ENCODE results near the gene GPR137B.

The GPR137B gene

DNA sequence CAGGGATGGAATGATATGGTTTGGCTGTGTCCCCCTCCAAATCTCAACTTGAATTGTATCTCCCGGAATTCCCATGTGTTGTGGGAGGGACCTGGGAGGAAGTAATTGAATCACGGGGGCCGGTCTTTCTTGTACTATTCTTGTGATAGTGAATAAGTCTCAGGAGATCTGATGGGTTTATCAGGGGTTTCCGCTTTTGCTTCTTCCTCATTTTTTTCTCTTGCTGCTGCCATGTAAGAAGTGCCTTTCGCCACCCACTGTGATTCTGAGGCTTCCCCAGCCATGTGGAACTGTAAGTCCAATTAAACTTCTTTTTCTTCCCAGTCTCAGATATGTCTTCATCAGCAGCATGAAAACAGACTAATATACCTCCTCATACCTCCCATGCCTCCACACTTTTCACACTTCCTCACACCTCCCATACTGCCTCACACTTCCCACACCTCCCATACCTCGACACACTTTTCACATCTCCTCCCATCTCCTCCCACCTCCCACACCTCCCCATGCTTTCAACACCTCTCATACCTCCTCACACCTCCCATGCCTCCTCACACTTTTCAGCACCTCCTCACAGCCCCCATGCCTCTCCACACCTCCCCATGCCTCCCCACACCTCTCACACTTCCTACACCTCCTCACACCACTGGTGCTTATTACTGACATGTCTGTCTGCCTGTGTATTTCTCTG, 21.3 kb downstream of the GPR137B start:
- no peak for DNase-seq (ENCODE audit: low read depth)
- TF ChIP-seq, protein P1, sequence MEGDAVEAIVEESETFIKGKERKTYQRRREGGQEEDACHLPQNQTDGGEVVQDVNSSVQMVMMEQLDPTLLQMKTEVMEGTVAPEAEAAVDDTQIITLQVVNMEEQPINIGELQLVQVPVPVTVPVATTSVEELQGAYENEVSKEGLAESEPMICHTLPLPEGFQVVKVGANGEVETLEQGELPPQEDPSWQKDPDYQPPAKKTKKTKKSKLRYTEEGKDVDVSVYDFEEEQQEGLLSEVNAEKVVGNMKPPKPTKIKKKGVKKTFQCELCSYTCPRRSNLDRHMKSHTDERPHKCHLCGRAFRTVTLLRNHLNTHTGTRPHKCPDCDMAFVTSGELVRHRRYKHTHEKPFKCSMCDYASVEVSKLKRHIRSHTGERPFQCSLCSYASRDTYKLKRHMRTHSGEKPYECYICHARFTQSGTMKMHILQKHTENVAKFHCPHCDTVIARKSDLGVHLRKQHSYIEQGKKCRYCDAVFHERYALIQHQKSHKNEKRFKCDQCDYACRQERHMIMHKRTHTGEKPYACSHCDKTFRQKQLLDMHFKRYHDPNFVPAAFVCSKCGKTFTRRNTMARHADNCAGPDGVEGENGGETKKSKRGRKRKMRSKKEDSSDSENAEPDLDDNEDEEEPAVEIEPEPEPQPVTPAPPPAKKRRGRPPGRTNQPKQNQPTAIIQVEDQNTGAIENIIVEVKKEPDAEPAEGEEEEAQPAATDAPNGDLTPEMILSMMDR (IDR thresholded peaks at IDR 0.05; ENCODE audit: low read depth, low read length, missing control alignments): no peak
- no peak overlapping the region for H3K4me3 ChIP-seq (ENCODE audit: low read depth, low read length)

DNA sequence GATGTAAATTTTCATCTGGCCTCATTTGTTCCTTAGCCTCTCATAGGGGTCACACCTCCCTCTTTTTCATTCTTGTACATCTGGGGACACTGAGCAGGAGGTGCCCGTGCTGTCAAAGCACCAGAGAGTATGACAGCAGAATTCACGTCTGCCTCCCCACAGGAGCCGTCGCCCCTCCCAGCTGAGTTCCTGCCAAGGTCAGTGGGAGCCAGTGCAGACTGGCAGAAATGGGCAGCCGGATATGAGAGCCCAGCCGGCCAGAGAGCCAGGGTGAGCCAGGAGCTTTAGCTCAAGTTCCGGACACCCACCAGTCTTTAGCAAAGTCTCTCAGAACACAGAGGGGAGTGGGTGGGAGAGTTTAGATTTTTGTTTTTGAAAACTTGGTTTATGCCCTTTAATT, 21.9 kb downstream of the GPR137B start:
- H3K4me3 ChIP-seq (ENCODE audit: low read depth, low read length): no peak overlapping the region
- TF ChIP-seq, protein P1 (IDR thresholded peaks at IDR 0.05; ENCODE audit: low read depth, low read length, missing control alignments): no peak
- no peak for DNase-seq (ENCODE audit: low read depth)

DNA sequence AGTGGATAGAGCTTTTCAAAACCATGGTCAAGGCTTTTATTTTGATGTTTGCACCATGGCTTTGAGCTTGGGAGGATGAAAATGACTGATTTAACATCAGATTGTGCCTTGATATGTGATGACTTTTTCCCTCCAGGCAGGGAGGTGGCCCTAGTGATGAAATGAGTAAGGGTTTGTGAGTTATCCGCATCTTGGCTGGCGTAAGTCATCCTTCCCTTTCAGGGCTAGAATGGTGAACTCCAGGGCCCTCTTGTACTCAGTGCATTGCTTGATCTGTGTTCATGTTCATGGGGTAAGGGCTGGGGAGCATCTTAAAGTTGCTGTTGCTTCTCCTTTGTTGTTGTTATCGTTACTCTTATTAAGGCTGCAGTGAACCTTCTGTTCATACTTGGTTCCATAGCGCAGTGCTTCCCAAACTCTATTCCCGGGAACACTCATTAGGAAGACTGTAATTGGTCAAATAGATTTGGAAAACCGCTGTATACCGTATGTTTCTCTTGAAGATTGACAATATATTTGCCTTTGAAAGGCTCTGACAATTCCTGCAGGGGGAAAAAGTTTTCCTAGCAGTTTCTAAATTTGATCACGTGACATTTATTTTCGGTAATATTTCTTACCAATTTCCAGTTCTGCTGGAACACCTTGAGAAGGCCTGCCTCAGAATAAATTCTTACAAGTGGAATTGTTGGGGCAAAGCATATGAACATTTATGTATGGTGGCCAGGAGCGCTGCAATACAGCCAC, 23.1 kb downstream of the GPR137B start:
- DNase-seq (ENCODE audit: low read depth): no peak
- TF ChIP-seq, protein P1 (IDR thresholded peaks at IDR 0.05; ENCODE audit: low read depth, low read length, missing control alignments): no peak
- no peak overlapping the region for H3K4me3 ChIP-seq (ENCODE audit: low read depth, low read length)

DNA sequence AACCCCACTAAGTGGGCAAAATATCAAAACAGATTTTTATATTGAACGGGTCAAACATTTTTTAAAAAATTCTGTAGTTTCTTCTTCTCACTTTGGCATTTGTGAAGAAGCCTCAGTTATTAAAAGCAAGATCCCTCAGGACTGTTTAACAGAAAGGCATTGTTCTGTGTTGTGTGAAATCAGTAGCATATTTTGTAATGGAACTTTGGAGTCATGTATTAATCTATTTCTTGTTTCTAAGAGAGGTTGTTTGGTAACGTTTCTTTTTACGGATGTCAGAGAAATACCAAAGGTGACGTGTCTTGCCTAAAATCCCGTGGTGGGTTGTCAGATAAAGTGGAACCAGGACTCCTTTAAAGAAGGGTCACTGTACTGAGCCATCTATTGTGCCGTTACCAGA, 23.7 kb downstream of the GPR137B start:
- H3K4me3 ChIP-seq (ENCODE audit: low read depth, low read length): no peak overlapping the region
- TF ChIP-seq, protein P1 (IDR thresholded peaks at IDR 0.05; ENCODE audit: low read depth, low read length, missing control alignments): no peak
- no peak for DNase-seq (ENCODE audit: low read depth)

DNA sequence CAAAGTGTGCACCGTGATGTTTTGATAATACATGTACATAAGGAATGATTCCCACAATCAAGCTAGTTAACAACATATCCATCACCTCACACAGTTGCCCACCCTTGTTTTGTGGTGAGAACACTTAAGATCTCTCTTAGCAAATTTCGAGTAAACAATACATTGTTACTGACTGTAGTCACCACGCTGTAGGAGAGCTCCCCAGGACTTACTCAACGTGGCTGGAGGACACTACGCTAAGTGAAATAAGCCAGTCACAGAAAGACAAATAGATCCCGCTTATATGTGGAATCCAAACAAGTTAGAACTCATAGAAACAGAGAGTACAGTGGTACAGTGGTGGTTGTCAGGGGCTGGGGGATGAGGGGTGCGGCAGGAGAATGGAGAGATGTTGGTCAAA, 24.8 kb downstream of the GPR137B start:
- H3K4me3 ChIP-seq (ENCODE audit: low read depth, low read length): no peak overlapping the region
- TF ChIP-seq, protein P1 (IDR thresholded peaks at IDR 0.05; ENCODE audit: low read depth, low read length, missing control alignments): no peak
- DNase-seq (ENCODE audit: low read depth): no peak

DNA sequence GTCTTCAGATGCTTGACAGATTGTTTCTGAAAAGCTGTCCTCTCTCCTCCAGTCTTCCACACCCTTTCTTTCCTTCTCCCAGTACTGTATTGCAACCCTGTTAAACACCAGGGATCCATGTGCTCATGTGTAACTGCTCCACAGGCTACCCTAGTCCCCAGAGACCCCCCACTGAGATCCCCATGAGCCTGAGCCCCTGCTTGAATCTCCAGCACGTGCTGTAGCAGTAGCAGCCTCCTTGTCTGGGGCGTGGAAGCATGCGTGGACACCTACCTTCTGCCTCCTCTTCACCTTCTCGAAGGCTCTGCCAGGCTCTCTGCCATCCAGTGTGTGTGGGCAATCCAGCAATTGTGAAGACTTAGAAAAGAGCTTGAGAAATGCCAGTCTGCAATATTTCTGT, 25.2 kb downstream of the GPR137B start:
- TF ChIP-seq, protein P1 (IDR thresholded peaks at IDR 0.05; ENCODE audit: low read depth, low read length, missing control alignments): no peak
- no peak for DNase-seq (ENCODE audit: low read depth)

More for the DNA sequence above, 25.2 kb downstream of the GPR137B start:
- H3K4me3 ChIP-seq (ENCODE audit: low read depth, low read length): no peak overlapping the region
